Fibroblast of the aortic adventitia (primary cell): ENCODE data around the gene PLCL1. TPM values are rescaled to one million over a fixed set of nuclear protein-coding genes. Genes with fewer than 3 reads are reported as not detected.

Experiments
- DNase-seq: peaks from one replicate; pipeline ENCODE4 v3.0.0-alpha.2; 2010; ENCODE audit warnings: low read depth
- H3K4me3 ChIP-seq: 2 replicates; pipeline ENCODE4 v1.5.1; 2011; ENCODE audit warnings: low read depth, mild to moderate bottlenecking, control low read depth, low read length, moderate library complexity
- CTCF ChIP-seq: IDR thresholded peaks from 2 replicates; pipeline ENCODE4 v1.5.1; 2011; ENCODE audit warnings: mild to moderate bottlenecking, low read length, control low read depth, inconsistent platforms; ENCODE audit not compliant: insufficient read depth
- total RNA-seq: library from RNA; depleted of rRNA; stranded (reverse); fragments of >200 nt; gene quantifications from 2 replicates; pipeline ENCODE4 v1.2.3, GENCODE V29; 2012; ENCODE audit warnings: low replicate concordance

Gene PLCL1
- total RNA-seq, 1 donor: 17.7 TPM

- H3K4me3 ChIP-seq: no peak overlapping the region
- peak; percentile 72 for DNase-seq
- no peak for TF ChIP-seq CTCF
Observed at GRCh38 chr2:198116756-198117155, 312.4 kb downstream of the PLCL1 start.

- no peak for DNase-seq
- H3K4me3 ChIP-seq: no peak overlapping the region
- TF ChIP-seq CTCF: no peak
Observed at GRCh38 chr2:198117406-198118041, 313.1 kb downstream of the PLCL1 start.

- TF ChIP-seq CTCF: peak; percentile 71
- peak; percentile 85 for DNase-seq
- H3K4me3 ChIP-seq: no peak overlapping the region
Observed at GRCh38 chr2:198127627-198128026, 323.2 kb downstream of the PLCL1 start.

GRCh38 chr2:198129609-198130008 is 325.2 kb downstream of the PLCL1 start:
- no peak for DNase-seq
- H3K4me3 ChIP-seq: no peak overlapping the region
- TF ChIP-seq CTCF: no peak

GRCh38 chr2:198134293-198134955 is 330.0 kb downstream of the PLCL1 start:
- H3K4me3 ChIP-seq: no peak overlapping the region
- no peak for TF ChIP-seq CTCF

GRCh38 chr2:198135481-198135934 is 331.1 kb downstream of the PLCL1 start:
- H3K4me3 ChIP-seq: no peak overlapping the region
- no peak for TF ChIP-seq CTCF
- peak; percentile 60 for DNase-seq

More at GRCh38 chr2:198134293-198134955, 330.0 kb downstream of the PLCL1 start:
- DNase-seq: peak; percentile 19

- H3K4me3 ChIP-seq: no peak overlapping the region
- no peak for DNase-seq
- TF ChIP-seq CTCF: no peak
Observed at GRCh38 chr2:198136142-198136541, 331.7 kb downstream of the PLCL1 start.
